H9 (cell line): ENCODE data around the gene CWC15. TPM values are rescaled to one million over a fixed set of nuclear protein-coding genes. Genes with fewer than 3 reads are reported as not detected.

Source experiments
- DNase-seq: peaks from one replicate; pipeline ENCODE4 v3.0.0-alpha.2; 2017
- H2AFZ ChIP-seq: one replicate; pipeline ENCODE4 v1.6.1; 2013; ENCODE audit warnings: mild to moderate bottlenecking, low read length, control low read depth, moderate library complexity
- H2AK5ac ChIP-seq: 2 replicates; pipeline ENCODE4 v1.6.1; 2013; ENCODE audit warnings: low read length, control low read depth, mixed read lengths; ENCODE audit not compliant: insufficient read length
- H2BK120ac ChIP-seq: one replicate; pipeline ENCODE4 v1.6.1; 2013; ENCODE audit warnings: low read depth, mild to moderate bottlenecking, low read length, control low read depth, inconsistent platforms; ENCODE audit not compliant: poor library complexity, severe bottlenecking
- H2BK12ac ChIP-seq: 2 replicates; pipeline ENCODE4 v1.6.1; 2013; ENCODE audit warnings: low read length, control low read depth, mixed read lengths, low read depth; ENCODE audit not compliant: insufficient read length
- H2BK15ac ChIP-seq: 2 replicates; pipeline ENCODE4 v1.6.1; 2013; ENCODE audit warnings: low read depth, low read length, control low read depth
- H2BK20ac ChIP-seq: one replicate; pipeline ENCODE4 v1.6.1; 2013; ENCODE audit warnings: low read depth, mild to moderate bottlenecking, low read length, control low read depth, inconsistent platforms; ENCODE audit not compliant: poor library complexity, severe bottlenecking
- H2BK5ac ChIP-seq: 2 replicates; pipeline ENCODE4 v1.6.1; 2013; ENCODE audit warnings: low read length, control low read depth, mixed read lengths; ENCODE audit not compliant: insufficient read length
- H3K14ac ChIP-seq: 2 replicates; pipeline ENCODE4 v1.6.1; 2013; ENCODE audit warnings: low read length, control low read depth; ENCODE audit not compliant: insufficient read depth
- H3K18ac ChIP-seq: 2 replicates; pipeline ENCODE4 v1.6.1; 2013; ENCODE audit warnings: low read depth, mild to moderate bottlenecking, mixed read lengths, low read length, control low read depth; ENCODE audit not compliant: insufficient read length
- H3K23ac ChIP-seq: 2 replicates; pipeline ENCODE4 v1.6.1; 2013; ENCODE audit warnings: low read length, control low read depth, mixed read lengths, low read depth; ENCODE audit not compliant: insufficient read length
- H3K23me2 ChIP-seq: 2 replicates; pipeline ENCODE4 v1.6.1; 2013; ENCODE audit warnings: low read depth, mild to moderate bottlenecking, mixed read lengths, low read length, control low read depth; ENCODE audit not compliant: insufficient read length, poor library complexity, severe bottlenecking
- H3K27ac ChIP-seq: 2 replicates; pipeline ENCODE4 v1.5.1; 2013; ENCODE audit warnings: low read length, control low read depth, mixed read lengths, low read depth; ENCODE audit not compliant: insufficient read length
- H3K27me3 ChIP-seq: 2 replicates; pipeline ENCODE4 v1.6.1; 2013; ENCODE audit warnings: low read length, control low read depth, inconsistent platforms; ENCODE audit not compliant: insufficient read depth
- H3K4ac ChIP-seq: 2 replicates; pipeline ENCODE4 v1.6.1; 2013; ENCODE audit warnings: low read depth, mild to moderate bottlenecking, control low read depth, inconsistent platforms, low read length, moderate library complexity
- H3K4me1 ChIP-seq: 2 replicates; pipeline ENCODE4 v1.6.1; 2013; ENCODE audit warnings: low read length, control low read depth, inconsistent platforms; ENCODE audit not compliant: insufficient read depth
- H3K4me2 ChIP-seq: 2 replicates; pipeline ENCODE4 v1.6.1; 2013; ENCODE audit warnings: low read length, control low read depth, mixed read lengths; ENCODE audit not compliant: insufficient read length, insufficient read depth
- H3K56ac ChIP-seq: 2 replicates; pipeline ENCODE4 v1.6.1; 2013; ENCODE audit warnings: low read depth, mild to moderate bottlenecking, mixed read lengths, low read length, control low read depth; ENCODE audit not compliant: insufficient read length
- H3K79me1 ChIP-seq: 2 replicates; pipeline ENCODE4 v1.6.1; 2013; ENCODE audit warnings: low read depth, mild to moderate bottlenecking, moderate library complexity, low read length, control low read depth, inconsistent platforms; ENCODE audit not compliant: insufficient read depth, poor library complexity, severe bottlenecking
- H3K79me2 ChIP-seq: 2 replicates; pipeline ENCODE4 v1.6.1; 2013; ENCODE audit warnings: low read length, control low read depth, inconsistent platforms; ENCODE audit not compliant: insufficient read depth
- H3K9ac ChIP-seq: 2 replicates; pipeline ENCODE4 v1.6.1; 2013; ENCODE audit warnings: low read length, control low read depth, mixed read lengths; ENCODE audit not compliant: insufficient read length; ENCODE audit errors: extremely low read depth
- H3K9me3 ChIP-seq: one replicate; pipeline ENCODE4 v1.6.1; 2013; ENCODE audit warnings: low read depth, low read length, inconsistent platforms; ENCODE audit not compliant: control insufficient read depth
- H3T11ph ChIP-seq: one replicate; pipeline ENCODE4 v1.6.1; 2013; ENCODE audit warnings: mild to moderate bottlenecking, low read length, control low read depth, inconsistent platforms
- H4K20me1 ChIP-seq: one replicate; pipeline ENCODE4 v1.6.1; 2013; ENCODE audit not compliant: control insufficient read depth, insufficient read length, insufficient read depth
- H4K5ac ChIP-seq: 2 replicates; pipeline ENCODE4 v1.6.1; 2013; ENCODE audit warnings: low read depth, mild to moderate bottlenecking, mixed read lengths, low read length, control low read depth; ENCODE audit not compliant: insufficient read length
- H4K8ac ChIP-seq: replicated peaks from 2 replicates; pipeline ENCODE4 v1.6.1; 2013; ENCODE audit warnings: low read length, control low read depth, mixed read lengths, low read depth; ENCODE audit not compliant: insufficient read length
- H4K91ac ChIP-seq: 2 replicates; pipeline ENCODE4 v1.6.1; 2013; ENCODE audit warnings: low read depth, mild to moderate bottlenecking, moderate library complexity, mixed read lengths, low read length, control low read depth; ENCODE audit not compliant: insufficient read length
- H3K27ac Mint-ChIP-seq, 3 experiments: 2 replicates in 2 of 3; 3 replicates in 1 of 3; pipeline ENCODE4 v1.8.0; 2020 to 2021; ENCODE audit warnings: mixed read lengths in 3 of 3, mild to moderate bottlenecking in 1 of 3, moderate library complexity in 1 of 3
- H3K27me3 Mint-ChIP-seq: 2 replicates; pipeline ENCODE4 v1.8.0; 2021; ENCODE audit warnings: low read depth, mild to moderate bottlenecking, moderate library complexity, mixed read lengths
- H3K36me3 Mint-ChIP-seq, 3 experiments: 2 replicates in 2 of 3; 3 replicates in 1 of 3; pipeline ENCODE4 v1.8.0; 2020 to 2021; ENCODE audit warnings: low read depth in 3 of 3, mixed read lengths in 3 of 3; ENCODE audit not compliant: insufficient read depth in 1 of 3
- H3K4me1 Mint-ChIP-seq, 2 experiments: 2 replicates each; pipeline ENCODE4 v1.8.0; 2020; ENCODE audit warnings: mixed read lengths in 2 of 2
- H3K4me3 Mint-ChIP-seq, 2 experiments: 2 replicates in 1 of 2; 3 replicates in 1 of 2; pipeline ENCODE4 v1.8.0; 2020 to 2021; ENCODE audit warnings: mild to moderate bottlenecking in 2 of 2, mixed read lengths in 2 of 2, moderate library complexity in 1 of 2
- H3K9me3 Mint-ChIP-seq, 2 experiments: 2 replicates in 1 of 2; 3 replicates in 1 of 2; pipeline ENCODE4 v1.8.0; 2020; ENCODE audit warnings: mild to moderate bottlenecking in 2 of 2, mixed read lengths in 2 of 2, moderate library complexity in 1 of 2
- CTCF ChIP-seq: fragments of 200-600 bp; sonication (generic); conservative IDR thresholded peaks from 3 replicates; pipeline ENCODE4 v1.8.0; 2021; ENCODE audit warnings: antibody characterized with exemption, mild to moderate bottlenecking
- WGBS: extraction: QIAGEN DNeasy Blood & Tissue Kit; methylation state at CpG from one replicate; pipeline ENCODE4 v1.1.7; 2013; ENCODE audit warnings: missing lambda C conversion rate, low lambda C conversion rate, mixed read lengths; ENCODE audit not compliant: insufficient read length; ENCODE audit errors: extremely low coverage; 5-methylcytosine and 5-hydroxymethylcytosine counted together
- total RNA-seq: library from RNA; stranded (reverse); gene quantifications from 2 replicates; pipeline ENCODE4 v1.2.1, GENCODE V29; 2021

CWC15 gene
- total RNA-seq, 1 experiment from 2014 or later, result 76.9 TPM

GRCh38 chr11:94987378-94987777, 14.0 kb upstream of the CWC15 start:
- H2AFZ ChIP-seq, result no peak overlapping the region
- peaks cover 40% of the 10 kb centered on the region for H3K27me3 Mint-ChIP-seq
- H3K79me1 ChIP-seq, result no peaks in the 10 kb centered on the region
- H3K27ac ChIP-seq, result no peak overlapping the region
- H3K4me1 Mint-ChIP-seq, result no peaks in the 10 kb centered on the region
- no peak overlapping the region for H3K4ac ChIP-seq
- no peak overlapping the region for H2BK20ac ChIP-seq
- no peak for TF ChIP-seq CTCF
- H4K20me1 ChIP-seq, result no peaks in the 10 kb centered on the region
- H3K36me3 Mint-ChIP-seq, result no peaks in the 10 kb centered on the region; a peak in 1 of 7 replicates
- H3K23ac ChIP-seq, result no peak overlapping the region
- H2BK5ac ChIP-seq, result no peak overlapping the region
- H3K14ac ChIP-seq, result no peak overlapping the region
- no peak overlapping the region for H3K18ac ChIP-seq
- no peak overlapping the region for H2BK15ac ChIP-seq
- no peak overlapping the region for H3K9ac ChIP-seq
- no peak overlapping the region for H4K91ac ChIP-seq
- H3K56ac ChIP-seq, result no peak overlapping the region
- H3K9me3 Mint-ChIP-seq, result peaks cover 0 to 3% of the 10 kb centered on the region in 2 experiments; a peak in 1 of 5 replicates
- H3K9me3 ChIP-seq, result no peaks in the 10 kb centered on the region
- no peaks in the 10 kb centered on the region for H3K27me3 ChIP-seq
- H4K8ac ChIP-seq, result no peak overlapping the region
- no peak overlapping the region for H2BK12ac ChIP-seq
- no peak overlapping the region for H3K4me3 Mint-ChIP-seq
- WGBS, result no CpG with 5 or more reads among the region's 4 CpGs
- H3T11ph ChIP-seq, result no peak overlapping the region
- no peak overlapping the region for H4K5ac ChIP-seq
- DNase-seq, result no peak
- H3K79me2 ChIP-seq, result no peaks in the 10 kb centered on the region
- no peak overlapping the region for H2AK5ac ChIP-seq
- no peak overlapping the region; a peak in 1 of 7 replicates for H3K27ac Mint-ChIP-seq
- no peak overlapping the region for H2BK120ac ChIP-seq
- H3K23me2 ChIP-seq, result no peaks in the 10 kb centered on the region
- no peak overlapping the region for H3K4me2 ChIP-seq
- no peaks in the 10 kb centered on the region for H3K4me1 ChIP-seq
